GM19193 (cell line): ENCODE data around the gene MRGPRX2.

ENCODE experiments used
- POLR2A ChIP-seq: IDR thresholded peaks from 4 replicates; pipeline ENCODE4 v1.6.1; 2011; ENCODE audit not compliant: insufficient read depth, insufficient read length; ENCODE audit errors: extremely low read depth

MRGPRX2 gene

DNA sequence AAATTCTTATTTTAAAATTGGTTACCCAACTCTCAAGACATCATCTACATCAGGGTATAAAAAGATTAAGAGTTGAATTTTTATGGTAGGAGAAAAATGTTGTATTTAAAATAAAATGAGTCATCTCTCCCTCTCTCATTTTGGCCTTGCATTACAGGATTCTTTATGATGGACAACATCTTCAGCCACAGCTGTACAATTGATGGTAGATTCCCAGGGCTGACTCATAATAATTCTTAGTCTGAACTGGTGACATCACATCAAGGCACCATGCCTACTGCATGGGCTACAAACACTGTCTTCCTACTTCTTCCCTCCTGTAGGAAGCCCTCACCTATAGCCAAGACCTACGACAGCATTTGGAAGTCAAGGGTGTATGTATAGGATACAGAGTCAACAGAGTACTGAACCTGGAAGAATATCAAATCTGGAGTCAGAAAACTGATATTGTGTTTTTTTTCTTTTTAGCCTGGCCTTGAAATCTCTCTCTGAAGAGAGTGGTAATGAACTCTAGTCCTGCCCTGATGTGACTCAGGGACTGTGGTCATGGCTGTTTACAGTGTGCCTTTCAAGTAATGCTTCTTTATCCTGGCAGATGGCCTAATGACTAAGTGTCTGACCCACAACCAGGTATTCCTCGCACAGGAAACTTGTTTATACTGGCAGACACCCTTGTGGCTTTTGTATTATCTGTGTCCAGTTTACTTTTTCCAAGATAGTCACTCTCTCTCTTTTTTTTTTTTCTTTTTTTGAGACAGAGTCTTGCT is 32.5 kb downstream of the MRGPRX2 start:
- TF ChIP-seq POLR2A, result no peak

DNA sequence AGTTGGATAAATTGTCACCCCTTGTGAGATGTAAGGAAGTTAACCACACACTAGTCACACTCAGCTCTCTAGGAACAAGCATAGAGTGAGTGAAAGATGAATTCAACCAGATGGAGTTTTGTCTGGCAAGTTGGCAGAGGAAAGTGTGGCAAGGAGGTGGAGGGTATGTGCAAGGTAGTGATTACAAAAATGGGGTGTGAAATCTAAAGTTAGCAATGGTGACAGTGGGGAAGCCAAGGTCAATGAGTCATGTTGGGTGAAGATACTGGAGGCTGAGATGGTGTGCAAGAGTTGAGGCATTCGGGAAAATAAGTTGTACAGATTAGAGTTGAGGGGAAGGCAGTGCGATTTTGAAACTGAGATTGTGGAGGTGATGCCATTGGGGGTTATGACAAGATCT is 33.7 kb downstream of the MRGPRX2 start:
- TF ChIP-seq POLR2A, result no peak

DNA sequence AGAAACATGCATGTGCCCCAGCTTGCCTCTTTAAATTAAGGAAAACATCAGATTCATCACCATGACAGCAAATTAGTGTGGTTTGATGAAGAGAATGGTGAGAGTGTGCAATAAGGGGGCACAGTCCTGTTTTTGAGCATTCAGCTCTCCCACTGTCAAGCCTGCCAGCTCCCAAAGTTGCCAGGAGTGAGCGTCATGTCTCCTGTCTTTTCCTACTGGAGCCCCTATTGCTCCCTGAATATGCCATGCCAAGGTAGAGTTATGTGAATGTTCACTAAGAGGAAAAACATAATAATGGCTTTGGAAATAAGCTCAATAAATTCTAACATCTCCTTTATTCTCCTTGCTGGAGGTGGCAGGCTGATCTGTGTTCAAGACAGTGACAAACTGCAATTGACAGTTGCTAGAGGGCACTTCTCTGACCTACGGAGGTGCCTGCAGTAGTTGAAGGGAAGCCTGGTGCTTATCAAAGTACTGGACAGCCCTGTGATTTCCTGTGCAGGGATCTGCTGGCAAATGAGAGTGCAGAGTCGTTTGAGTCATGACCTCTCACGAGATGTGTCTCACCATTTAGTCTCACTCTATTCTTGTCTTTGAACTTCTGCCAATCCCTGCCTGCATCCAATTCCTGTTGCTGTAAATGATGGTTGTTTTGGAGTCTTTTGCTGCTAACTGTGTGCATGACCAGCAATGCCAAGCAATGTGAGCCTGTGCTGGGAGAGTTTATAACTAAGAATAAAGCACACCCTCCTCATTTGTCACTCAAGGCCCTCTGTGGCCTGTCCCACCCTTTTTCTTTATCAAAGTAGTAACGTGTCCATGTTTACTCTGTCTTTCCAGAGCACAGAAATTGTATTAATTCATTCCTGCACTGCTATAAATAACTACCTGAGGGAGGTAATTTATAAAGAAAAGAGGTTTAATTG is 34.8 kb downstream of the MRGPRX2 start:
- no peak for TF ChIP-seq POLR2A

DNA sequence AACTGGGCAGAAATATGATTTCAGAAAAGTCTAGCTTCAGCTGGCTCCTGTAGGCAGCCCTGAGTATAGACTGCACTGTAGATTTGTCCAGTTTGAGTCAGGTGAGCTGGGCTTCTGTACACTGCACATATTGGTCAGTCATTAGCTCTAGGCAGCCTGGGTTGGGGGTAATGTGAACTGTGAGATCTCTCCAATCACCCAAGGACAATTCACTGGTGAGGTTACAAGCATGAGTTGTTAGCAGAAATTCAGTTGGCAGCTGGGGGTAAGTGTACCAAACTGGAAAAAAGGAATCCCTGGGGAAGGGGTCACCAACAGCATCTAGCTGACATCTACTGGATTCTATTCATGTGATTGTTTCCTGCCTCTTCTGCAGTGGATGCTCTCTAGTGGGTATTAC is 39.7 kb downstream of the MRGPRX2 start:
- no peak for TF ChIP-seq POLR2A

DNA sequence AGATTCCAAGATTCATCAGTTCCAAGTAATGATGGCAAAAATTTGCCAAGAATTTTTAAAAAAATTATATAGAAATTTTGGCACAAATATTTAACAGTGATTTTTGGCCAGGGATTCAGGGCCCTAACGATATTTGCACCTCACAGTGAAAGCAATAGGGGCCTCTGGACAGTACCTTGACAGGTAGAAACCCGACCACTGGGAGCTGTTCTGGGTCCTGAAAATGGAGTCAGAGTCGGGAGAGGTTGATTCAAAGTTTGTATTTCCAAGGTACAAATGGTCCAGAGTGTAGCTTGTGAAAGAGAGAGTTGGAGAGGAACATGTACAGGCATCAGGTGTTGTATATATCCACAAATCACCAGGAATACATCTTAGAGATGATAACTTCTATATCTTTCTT is 41.6 kb downstream of the MRGPRX2 start:
- no peak for TF ChIP-seq POLR2A

DNA sequence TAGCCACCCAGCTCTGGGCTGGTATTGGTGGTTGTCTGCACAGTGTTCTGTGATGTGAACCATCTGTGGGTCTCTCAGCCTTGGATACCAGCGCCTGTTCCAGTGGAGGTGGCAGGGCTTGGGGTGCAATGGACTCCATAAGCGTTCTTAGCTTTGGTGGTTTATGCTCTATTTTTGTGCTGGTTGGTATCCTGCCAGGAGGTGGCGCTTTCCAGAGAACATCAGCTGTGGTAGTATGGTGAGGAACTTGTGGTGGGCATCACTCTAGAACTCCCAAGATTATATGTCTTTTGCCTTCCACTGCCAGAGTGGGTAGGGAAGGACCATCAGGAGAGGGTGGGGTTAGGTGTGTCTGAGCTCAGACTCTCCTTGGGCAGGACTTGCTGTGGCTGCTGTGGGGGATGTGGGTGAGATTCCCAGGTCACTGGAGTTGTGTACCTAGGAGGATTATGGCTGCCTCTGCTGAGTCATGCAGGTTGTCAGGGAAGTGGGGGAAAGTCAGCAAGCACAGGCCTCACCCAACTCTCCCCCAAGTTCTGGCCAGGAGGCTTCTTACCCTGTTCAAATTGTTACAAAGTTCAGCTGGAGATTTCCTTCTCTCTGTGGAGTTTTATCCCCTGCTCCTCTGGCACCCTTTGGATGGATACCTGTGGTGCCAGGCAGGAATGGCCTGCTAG is 47.2 kb downstream of the MRGPRX2 start:
- TF ChIP-seq POLR2A, result no peak

DNA sequence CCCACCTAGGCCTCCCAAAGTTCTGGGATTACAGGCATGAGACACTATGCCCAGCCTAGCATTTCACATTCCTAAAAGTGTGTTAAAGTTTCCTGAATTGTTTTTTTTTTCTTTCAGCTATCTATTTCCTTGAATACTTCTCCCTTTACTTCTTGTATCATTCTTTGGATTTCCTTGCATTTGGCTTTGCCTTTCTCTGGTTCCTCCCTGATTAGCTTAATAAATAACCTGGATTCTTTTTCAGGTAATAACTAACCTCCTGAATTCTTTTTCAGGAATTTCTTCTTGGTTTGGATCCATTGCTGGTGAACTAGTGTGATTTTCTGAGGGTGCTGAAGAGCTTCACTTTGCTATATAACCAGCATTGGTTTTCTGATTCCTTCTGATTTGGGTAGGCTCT is 47.9 kb downstream of the MRGPRX2 start:
- no peak for TF ChIP-seq POLR2A
